ENCODE data around the gene PLEKHD1.

DNA sequence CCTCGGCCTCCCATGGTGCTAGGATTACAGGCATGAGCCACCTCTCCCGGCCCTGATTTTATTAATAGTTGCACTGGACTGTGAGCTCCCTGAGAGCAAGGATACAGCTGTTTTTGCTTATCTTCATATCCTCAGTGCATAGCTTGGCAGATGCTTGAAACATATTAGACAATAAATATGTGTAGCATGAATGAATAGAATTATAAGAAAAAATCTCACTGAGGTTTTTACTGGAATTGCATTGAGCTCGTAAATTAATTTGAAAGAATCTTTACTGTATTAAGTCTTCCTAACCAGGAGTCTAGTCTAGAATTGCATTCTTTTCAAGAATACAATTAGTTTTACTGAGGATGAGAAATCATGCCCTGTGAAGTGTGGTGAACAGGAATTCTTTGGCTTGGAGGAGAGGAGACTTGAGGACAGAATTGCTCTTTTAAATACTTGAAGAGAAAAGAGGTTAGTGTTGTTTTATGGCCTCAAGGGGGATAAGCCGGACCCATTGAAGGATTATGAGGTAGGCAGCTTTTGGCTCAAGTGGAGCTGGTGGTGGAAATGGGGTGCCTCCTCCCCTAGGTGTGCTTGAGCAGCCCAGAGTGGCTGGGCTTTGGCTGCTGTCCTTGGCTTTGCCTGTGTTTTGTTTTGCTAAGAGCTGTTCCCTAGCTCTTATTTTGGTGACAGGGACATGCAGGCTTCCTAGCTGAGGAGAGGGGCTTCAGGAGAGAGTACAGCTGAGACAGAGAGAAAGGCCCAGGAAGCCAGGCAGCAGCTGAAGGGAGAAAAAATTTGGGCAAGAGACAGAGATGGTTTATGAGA, 34.0 kb downstream of the PLEKHD1 start:
- no peak for TF ChIP-seq POLR2A (IDR thresholded peaks at IDR 0.05)
- no peak for TF ChIP-seq CTCF (IDR thresholded peaks at IDR 0.05)

All from right lobe of liver (tissue), 4 donors.